Posterior vena cava (tissue), 2 donors: ENCODE results near the gene DGKD. TPM values are rescaled to one million over a fixed set of nuclear protein-coding genes. Genes with fewer than 3 reads are reported as not detected.
A peak's percentile ranks its signal among the peaks of the same experiment; 100 is the strongest.
"Not testable (repeated sequence)": the region's sequence is repeated elsewhere in the genome, so short reads cannot be mapped to it uniquely, and the experiment has no call there.

Source experiments
- DNase-seq: peaks from one replicate; pipeline ENCODE4 v3.0.0-alpha.2; 2020; ENCODE audit warnings: low spot score
- intact Hi-C, 2 donors: fragments of 100-400 bp; cut with DNase I; formaldehyde crosslinking; loops; one replicate each; pipeline versions ENCODE4 v1.14.1 to v1.14.2; 2022 to 2023
- total RNA-seq, 2 donors: library from RNA; stranded (reverse); fragmentation: NEBNext Ultra II Directional; extraction: Animal tissue kit (Norgen Biotek cat#: 25700); gene quantifications; one replicate each; pipeline ENCODE4 v1.2.1, GENCODE V29; 2021
- donor health status: DM: yes; HTN: yes; CAD: no.
- donor health status: DM: yes; HTN: yes; CAD: no.

The DGKD gene
- total RNA-seq, 2 donors from 2014 or later: 38.1 to 40.3 TPM

- DNase-seq: no peak
- intact Hi-C loops: no loop called here
Observed at GRCh38 chr2:233375490-233376314, 21.4 kb downstream of the DGKD start.

GRCh38 chr2:233379034-233379433, 24.7 kb downstream of the DGKD start:
- intact Hi-C loops: no loop called here
- DNase-seq: no peak

GRCh38 chr2:233379441-233379840, 25.1 kb downstream of the DGKD start:
- DNase-seq: no peak
- intact Hi-C loops: no loop called here

DNA sequence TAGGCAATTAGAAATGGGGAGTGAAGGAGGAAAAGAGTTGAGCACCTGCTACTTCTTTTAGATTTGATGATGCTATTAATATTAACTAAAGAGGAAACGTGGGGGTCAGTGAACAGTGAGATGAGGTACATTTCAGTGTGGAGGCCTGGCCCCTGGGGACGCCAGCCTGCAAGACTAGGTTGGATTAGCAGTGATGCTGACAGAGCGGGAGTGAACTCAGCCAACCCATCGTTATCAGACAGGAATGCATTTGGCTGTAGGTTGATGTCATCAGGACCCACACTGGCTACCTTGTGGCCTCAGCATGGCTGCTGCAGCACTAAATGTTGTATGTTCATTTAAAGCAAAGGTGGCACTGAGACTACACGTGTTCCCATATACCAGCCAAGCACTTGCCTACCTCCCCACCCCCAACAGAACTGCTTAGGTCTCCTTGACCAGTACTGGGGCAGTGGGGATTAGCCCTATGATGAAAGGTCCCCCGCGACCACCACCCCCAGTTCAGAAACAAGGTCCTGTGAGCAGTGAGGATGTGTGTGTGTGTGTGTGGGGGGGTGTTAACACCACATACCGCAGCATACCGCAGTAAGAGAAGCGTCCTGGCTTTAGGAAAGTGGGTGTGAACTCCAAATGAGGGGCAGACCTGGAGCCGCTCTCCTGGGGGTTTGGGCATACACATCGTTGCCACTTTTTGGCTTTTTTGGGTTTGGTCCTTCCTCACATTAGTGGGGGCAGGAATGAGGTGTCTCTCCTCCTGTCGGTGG, 26.0 kb downstream of the DGKD start:
- intact Hi-C loops: no loop called here
- DNase-seq: no peak

- DNase-seq: no peak
- intact Hi-C loops: no loop called here
Observed at GRCh38 chr2:233380995-233381637, 26.8 kb downstream of the DGKD start.

DNA sequence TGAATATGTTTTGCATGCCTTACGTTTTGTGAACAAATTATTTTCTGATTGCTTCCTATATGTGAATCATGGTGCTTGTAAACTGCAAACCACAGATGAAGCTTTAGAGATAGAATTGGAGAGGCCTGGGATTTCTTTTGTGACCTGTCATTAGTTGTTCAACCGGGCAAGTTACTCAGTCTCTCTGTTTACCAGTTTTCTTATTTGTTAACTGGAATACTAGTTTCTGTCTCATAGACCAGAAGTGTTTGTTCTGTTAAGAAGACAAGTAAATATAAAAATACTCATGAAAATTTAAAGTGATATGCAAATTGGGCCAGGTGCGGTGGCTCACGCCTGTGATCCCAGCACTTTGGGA, 27.3 kb downstream of the DGKD start:
- intact Hi-C loops: no loop called here
- DNase-seq: no peak

DNA sequence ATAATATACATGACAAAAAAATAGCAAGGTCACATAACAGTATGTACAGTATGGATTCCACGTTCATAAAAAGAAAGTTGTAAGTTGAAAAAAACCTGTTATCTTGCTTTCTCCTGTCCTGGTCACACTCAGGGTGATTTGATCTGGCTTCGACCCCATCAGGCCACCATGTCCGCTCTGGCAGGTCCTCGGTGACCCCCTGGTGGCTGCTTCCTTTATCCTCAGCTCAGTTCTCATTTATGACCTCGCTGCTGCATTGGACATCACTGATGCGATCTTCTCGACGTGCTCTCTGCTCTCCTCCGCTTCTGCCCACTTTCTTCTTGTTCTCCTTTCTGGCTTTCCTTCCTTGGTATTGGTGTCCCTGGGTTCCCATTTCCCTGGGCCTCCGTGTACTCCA, 29.7 kb downstream of the DGKD start:
- DNase-seq: no peak
- intact Hi-C loops: no loop called here

- intact Hi-C loops: no loop called here
- no peak for DNase-seq
Observed at GRCh38 chr2:233384811-233385488, 30.7 kb downstream of the DGKD start.

GRCh38 chr2:233385489-233386044, 31.3 kb downstream of the DGKD start:
- DNase-seq: no peak
- intact Hi-C loops: no loop called here

GRCh38 chr2:233386382-233387041, 32.2 kb downstream of the DGKD start:
- DNase-seq: no peak
- intact Hi-C loops: no loop called here

- intact Hi-C loops: no loop called here
- DNase-seq: no peak
Observed at GRCh38 chr2:233387225-233387624, 32.9 kb downstream of the DGKD start.

GRCh38 chr2:233387667-233388528, 33.6 kb downstream of the DGKD start:
- intact Hi-C loops: no loop called here
- DNase-seq: peak; percentile 95

GRCh38 chr2:233389601-233390125, 35.4 kb downstream of the DGKD start:
- DNase-seq: no peak
- intact Hi-C loops: no loop called here

DNA sequence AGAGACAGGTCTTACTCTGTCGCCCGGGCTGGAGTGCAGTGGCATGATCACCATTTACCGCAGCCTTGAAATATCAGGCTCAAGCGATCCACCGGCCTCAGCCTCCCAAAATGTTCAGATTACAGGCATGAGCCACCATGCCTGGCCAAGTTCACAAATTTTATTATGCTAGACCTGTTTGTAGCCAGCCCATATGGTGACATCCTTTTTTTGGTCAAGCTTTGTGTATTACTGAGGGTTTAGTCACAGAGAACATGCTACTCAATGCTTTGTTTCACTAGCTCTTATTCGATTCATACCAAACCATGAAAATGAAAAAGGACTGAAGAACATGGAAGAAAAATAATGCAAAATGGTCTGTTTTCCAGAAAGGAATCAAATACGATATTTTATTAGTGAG, 41.4 kb downstream of the DGKD start:
- DNase-seq: no peak
- intact Hi-C loops: no loop called here

DNA sequence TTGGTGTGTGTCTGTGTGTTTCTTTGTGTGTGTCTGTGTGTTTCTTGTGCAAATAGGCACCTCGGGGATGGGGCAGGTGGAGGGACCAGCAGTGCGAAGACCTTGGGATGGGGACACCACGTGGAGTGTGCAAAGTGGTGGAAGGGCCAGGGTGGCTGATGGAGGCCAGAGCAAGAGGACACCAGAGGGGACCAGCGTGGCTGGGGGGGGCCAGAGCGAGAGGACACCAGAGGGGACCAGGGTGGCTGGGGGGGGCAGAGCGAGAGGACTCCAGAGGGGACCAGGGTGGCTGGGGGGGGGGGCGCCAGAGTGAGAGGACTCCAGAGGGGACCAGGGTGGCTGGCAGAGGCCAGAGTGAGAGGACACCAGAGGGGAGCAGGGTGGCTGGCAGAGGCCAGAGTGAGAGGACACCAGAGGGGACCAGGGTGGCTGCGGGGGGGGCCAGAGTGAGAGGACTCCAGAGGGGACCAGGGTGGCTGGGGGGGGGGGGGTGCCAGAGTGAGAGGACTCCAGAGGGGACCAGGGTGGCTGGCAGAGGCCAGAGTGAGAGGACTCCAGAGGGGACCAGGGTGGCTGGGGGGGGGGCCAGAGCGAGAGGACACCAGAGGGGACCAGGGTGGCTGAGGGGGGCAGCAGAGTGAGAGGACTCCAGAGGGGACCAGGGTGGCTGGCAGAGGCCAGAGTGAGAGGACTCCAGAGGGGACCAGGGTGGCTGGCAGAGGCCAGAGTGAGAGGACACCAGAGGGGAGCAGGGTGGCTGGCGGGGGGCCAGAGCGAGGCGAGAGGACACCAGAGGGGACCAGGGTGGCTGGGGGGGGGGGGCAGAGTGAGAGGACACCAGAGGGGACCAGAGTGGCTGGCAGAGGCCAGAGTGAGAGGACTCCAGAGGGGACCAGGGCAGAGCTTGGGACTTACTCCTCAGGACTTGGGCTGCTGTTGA, 42.7 kb downstream of the DGKD start:
- intact Hi-C loops, DNase-seq: not testable (repeated sequence)

DNA sequence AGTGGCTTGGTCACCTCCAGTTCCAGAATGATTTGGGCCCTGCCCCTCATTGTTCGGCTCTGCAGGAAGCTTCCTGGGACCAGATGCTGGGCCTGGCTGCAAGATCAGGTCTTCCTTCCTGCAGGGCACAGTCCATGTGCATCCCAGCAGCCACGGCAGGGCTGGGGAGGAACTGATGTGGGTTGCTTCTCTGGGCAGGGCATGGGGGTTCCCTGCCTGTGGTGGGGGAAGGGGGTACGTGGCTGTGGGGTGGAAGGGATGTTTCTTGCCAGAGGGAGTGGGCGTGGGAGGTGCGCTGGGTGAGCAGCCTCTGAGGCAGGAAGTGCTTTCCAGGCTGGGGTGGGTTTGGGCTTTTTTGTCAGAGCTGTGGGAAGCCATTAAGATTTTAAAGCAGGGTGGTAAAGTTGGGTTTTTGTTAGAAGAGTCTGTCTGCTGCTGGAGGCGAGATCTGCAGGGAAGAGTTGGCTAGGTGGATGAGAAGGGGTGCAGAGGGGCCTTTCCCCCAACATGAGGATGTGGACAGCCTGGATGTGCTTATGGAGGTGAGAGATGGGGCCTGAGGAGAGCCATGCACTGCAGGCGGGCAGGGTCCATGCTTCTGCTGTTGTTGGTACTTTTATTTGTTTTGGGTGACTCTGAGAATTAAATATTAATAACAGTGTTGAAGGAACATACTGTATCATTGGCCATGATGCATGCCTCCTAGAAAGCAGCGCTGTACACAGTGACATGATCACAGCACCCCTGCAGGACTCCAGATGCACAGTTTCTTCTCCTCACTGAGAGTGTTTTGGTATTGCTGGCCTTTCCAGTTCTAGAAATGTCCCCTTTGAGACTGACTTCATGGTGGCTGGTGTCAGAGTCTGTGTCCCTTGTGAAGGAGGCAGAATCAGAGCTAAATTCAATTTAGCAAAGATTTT, 45.3 kb downstream of the DGKD start:
- DNase-seq: no peak
- intact Hi-C loops: no loop called here
